GM18505 (cell line): ENCODE data around the gene ZNF396.

Source experiments
- ATAC-seq: cut with Tn5 transposase; IDR thresholded peaks from one replicate; pipeline ENCODE4 v1.9.1; 2021; ENCODE audit not compliant: unreplicated experiment
- POLR2A ChIP-seq: IDR thresholded peaks from 4 replicates; pipeline ENCODE4 v1.6.1; 2011; ENCODE audit warnings: borderline replicate concordance; ENCODE audit not compliant: insufficient read depth, insufficient read length; ENCODE audit errors: extremely low read depth

Gene ZNF396

GRCh38 chr18:35334821-35335220 lies 42.3 kb downstream of the ZNF396 start:
- TF ChIP-seq POLR2A: no peak
- ATAC-seq: no peak

GRCh38 chr18:35334212-35334611 lies 42.9 kb downstream of the ZNF396 start:
- no peak for ATAC-seq
- no peak for TF ChIP-seq POLR2A

- no peak for TF ChIP-seq POLR2A
- ATAC-seq: no peak
Measured at GRCh38 chr18:35331367-35332087, 45.6 kb downstream of the ZNF396 start.

- ATAC-seq: no peak
- TF ChIP-seq POLR2A: no peak
Measured at GRCh38 chr18:35328868-35329267, 48.3 kb downstream of the ZNF396 start.

GRCh38 chr18:35326695-35327387 lies 50.3 kb downstream of the ZNF396 start:
- no peak for ATAC-seq
- no peak for TF ChIP-seq POLR2A

GRCh38 chr18:35324926-35325655 lies 52.0 kb downstream of the ZNF396 start:
- no peak for ATAC-seq
- TF ChIP-seq POLR2A: no peak

GRCh38 chr18:35322486-35323458 lies 54.4 kb downstream of the ZNF396 start:
- TF ChIP-seq POLR2A: no peak
- ATAC-seq: no peak
